ENCODE results near the gene PLEKHA6. TPM values are rescaled to one million over a fixed set of nuclear protein-coding genes. Genes with fewer than 3 reads are reported as not detected.

The PLEKHA6 gene
- total RNA-seq, 1 experiment from 2014 or later: 5.5 TPM

GRCh38 chr1:204198348-204199340, 161.1 kb downstream of the PLEKHA6 start:
- intact Hi-C loops (cut with micrococcal nuclease; ENCODE audit: unreplicated experiment) (no loop called here), in situ Hi-C loops (cut with HindIII; ENCODE audit: low pct_unique_long_range_greater_than_20kb, low sequenced_read_pairs) (no loop called here)
- ChIA-PET POLR2A (interaction anchor here (0.6 to 0.8 kb wide), 2 partner anchors 187 to 1634 kb away, joined by 4 to 7 read pairs; no protein-coding TSS in a partner anchor), CTCF (interaction anchor here (0.6 to 1.5 kb wide), 4 partner anchors 8 to 239 kb away, joined by 3 to 12 read pairs (median 3); no protein-coding TSS in a partner anchor)
- no peak overlapping the region for H3K4me3 ChIP-seq (ENCODE audit: low read depth in 2 of 2, low read length in 2 of 2)
- TF ChIP-seq SIN3A (IDR thresholded peaks at IDR 0.05; ENCODE audit: borderline replicate concordance, insufficient read depth, low read depth, low read length): no peak
- TF ChIP-seq REST (IDR thresholded peaks at IDR 0.05; ENCODE audit: insufficient read depth in 1 of 2, low read depth in 2 of 2, low read length in 1 of 2): no peak
- TF ChIP-seq CTCF (IDR thresholded peaks at IDR 0.05): no peak; the same call in 1 of the 2 replicates
- TF ChIP-seq POLR2AphosphoS5 (IDR thresholded peaks at IDR 0.05; ENCODE audit: low read depth, low read length): no peak
- no peak for TF ChIP-seq TCF7L2 (IDR thresholded peaks at IDR 0.05; ENCODE audit: low read depth, low read length)
- H3K36me3 ChIP-seq (ENCODE audit: control insufficient read depth, insufficient read depth, low read length): no peaks in the 10 kb centered on the region
- no peaks in the 10 kb centered on the region for H3K4me1 ChIP-seq (ENCODE audit: control insufficient read depth, insufficient read depth, low read length)
- DNase-seq (ENCODE audit: low read depth, low spot score): peak; percentile 33
- BruUV-seq (replicated peaks): no TSS peak
- H3K27me3 ChIP-seq (ENCODE audit: control insufficient read depth, insufficient read depth, low read length): no peaks in the 10 kb centered on the region
- ATAC-seq: peak; percentile 78
- no peaks in the 10 kb centered on the region for H3K9me3 ChIP-seq (ENCODE audit: control insufficient read depth, insufficient read depth, low read depth, low read length)
- H3K27ac ChIP-seq (ENCODE audit: low read length): no peak overlapping the region

GRCh38 chr1:204197068-204197467, 162.7 kb downstream of the PLEKHA6 start:
- no peaks in the 10 kb centered on the region for H3K9me3 ChIP-seq (ENCODE audit: control insufficient read depth, insufficient read depth, low read depth, low read length)
- BruUV-seq (replicated peaks): no TSS peak
- intact Hi-C loops (cut with micrococcal nuclease; ENCODE audit: unreplicated experiment) (no loop called here), in situ Hi-C loops (cut with HindIII; ENCODE audit: low pct_unique_long_range_greater_than_20kb, low sequenced_read_pairs) (no loop called here)
- H3K27ac ChIP-seq (ENCODE audit: low read length): no peak overlapping the region
- DNase-seq (ENCODE audit: low read depth, low spot score): no peak
- 0 out of 2 replicates have a peak, but pooled peaks cover 2% of the 10 kb centered on the region for H3K27me3 ChIP-seq (ENCODE audit: control insufficient read depth, insufficient read depth, low read length)
- no peaks in the 10 kb centered on the region for H3K4me1 ChIP-seq (ENCODE audit: control insufficient read depth, insufficient read depth, low read length)
- ATAC-seq: no peak
- no peaks in the 10 kb centered on the region for H3K36me3 ChIP-seq (ENCODE audit: control insufficient read depth, insufficient read depth, low read length)
- TF ChIP-seq POLR2AphosphoS5 (IDR thresholded peaks at IDR 0.05; ENCODE audit: low read depth, low read length) (no peak), REST (IDR thresholded peaks at IDR 0.05; ENCODE audit: insufficient read depth in 1 of 2, low read depth in 2 of 2, low read length in 1 of 2) (no peak), SIN3A (IDR thresholded peaks at IDR 0.05; ENCODE audit: borderline replicate concordance, insufficient read depth, low read depth, low read length) (no peak), TCF7L2 (IDR thresholded peaks at IDR 0.05; ENCODE audit: low read depth, low read length) (no peak), CTCF (IDR thresholded peaks at IDR 0.05) (no peak)
- ChIA-PET POLR2A (no interaction called here), CTCF (no interaction called here)
- no peak overlapping the region for H3K4me3 ChIP-seq (ENCODE audit: low read depth in 2 of 2, low read length in 2 of 2)

All from Panc1 (cell line).